ENCODE results near the gene AK6. TPM values are rescaled to one million over a fixed set of nuclear protein-coding genes. Genes with fewer than 3 reads are reported as not detected.

The AK6 gene
- 16.1 and 19.0 TPM in 2 replicates for total RNA-seq (2013; cell fraction: nucleolus; rRNA removed)
- total RNA-seq (2014; rRNA removed) (45.2 and 64.5 TPM in 2 replicates), total RNA-seq (2014; rRNA removed; fragmentation: Illumina TruSeq; extraction: Trizol) (62.6 and 64.5 TPM in 2 replicates), total RNA-seq (2021) (50.7 and 53.5 TPM in 2 replicates), polyA plus RNA-seq (2011; rRNA removed) (88.2 and 155 TPM in 2 replicates), polyA plus RNA-seq (2014; fragmentation: Illumina TruSeq; extraction: Trizol) (72.7 and 84.7 TPM in 2 replicates), polyA plus RNA-seq (2014; fragmentation: Nextera tagmentation; extraction: Ambion mirVana) (100 to 1,000 TPM; 396 to 446 TPM), polyA plus RNA-seq (2014; rRNA removed) (85.0 and 94.3 TPM in 2 replicates), polyA plus RNA-seq (2016; fragmentation: Nextera tagmentation; extraction: Ambion mirVana) (100 to 1,000 TPM; 254 to 271 TPM), polyA minus RNA-seq (2011; rRNA and poly(A)+ RNA removed) (7.7 and 17.6 TPM in 2 replicates), Bru-seq, nascent RNA (percentile 74 among the genes with signal in this experiment), BruChase-seq, experiment 1, labeled RNA remaining after a 6-hour chase (percentile 75 among the genes with signal in this experiment), BruChase-seq, experiment 2, labeled RNA remaining after a 2-hour chase (percentile 79 among the genes with signal in this experiment)
- 19.4 TPM for polyA plus RNA-seq (2011; ENCODE audit: low read depth)
- 15.1 and 15.4 TPM in 2 replicates for polyA plus RNA-seq (2011; cell fraction: cytosol; rRNA removed)
- polyA plus RNA-seq (2011; cell fraction: nucleus; rRNA removed), result 22.3 and 31.5 TPM in 2 replicates
- polyA plus RNA-seq (2012), result 66.5 and 73.9 TPM in 2 replicates
- 11.5 and 18.9 TPM in 2 replicates for polyA minus RNA-seq (2011; cell fraction: cytosol; rRNA and poly(A)+ RNA removed)
- 2.9 and 4.0 TPM in 2 replicates for polyA minus RNA-seq (2011; cell fraction: nucleus; rRNA and poly(A)+ RNA removed)
- long read RNA-seq, experiment 1, transcript AK6-201 (5 exons, 1,183 nt), result minor isoform, 7 of 58 reads
- long read RNA-seq, experiment 1, transcript AK6-202 (5 exons, 1,648 nt), result major isoform, 45 of 58 reads
- long read RNA-seq, experiment 1, partial matches to known transcripts, result 2 of 58 reads
- long read RNA-seq, experiment 1, other reads (novel, unspliced or antisense), result 3 of 58 reads
- long read RNA-seq, experiment 2, transcript AK6-202 (5 exons, 1,648 nt), result major isoform, 236 of 264 reads
- long read RNA-seq, experiment 2, transcript AK6-201 (5 exons, 1,183 nt), result minor isoform, 12 of 264 reads
- long read RNA-seq, experiment 2, partial matches to known transcripts, result 9 of 264 reads
- long read RNA-seq, experiment 2, other reads (novel, unspliced or antisense), result 7 of 264 reads

- peaks cover 94% of the 10 kb centered on the region for H3K79me2 ChIP-seq (ENCODE audit: control insufficient read depth, insufficient read depth, low read length)
- H2AFZ ChIP-seq (ENCODE audit: control insufficient read depth, low read depth, low read length), result peak within 1 kb of the TSS; percentile 96
- ChIA-PET SMC1A (ENCODE audit: uncharacterized antibody, unreplicated experiment) (interaction anchor here (1.2 to 1.9 kb wide), 3 partner anchors 9 to 276 kb away, joined by 3 to 5 read pairs (median 5); no protein-coding TSS in a partner anchor), RAD21 (ENCODE audit: unreplicated experiment) (interaction anchor here (0.7 kb wide), 1 partner anchor 17 kb away, joined by 3 read pairs; no protein-coding TSS in a partner anchor), POLR2A (interaction anchor here (0.5 to 1.4 kb wide), 4 partner anchors 32 to 135 kb away, joined by 3 to 5 read pairs (median 4); partner anchors contain the start of gene CDK7), CTCF (interaction anchor here (0.8 kb wide), 1 partner anchor 10 kb away, joined by 3 read pairs; no protein-coding TSS in a partner anchor)
- peak within 1 kb of the TSS; percentile 99 for H3K27ac ChIP-seq (ENCODE audit: control insufficient read depth, insufficient read depth)
- FAIRE-seq (peak; percentile 95), DNase-seq (ENCODE audit: low read depth, low spot score) (peak; percentile 76), ATAC-seq (peak; percentile 91)
- no peaks in the 10 kb centered on the region for H3K27me3 ChIP-seq (replicated peaks in 1 of 2; ENCODE audit: control insufficient read depth in 2 of 2, insufficient read depth in 2 of 2, low read length in 1 of 2)
- H3K9me3 ChIP-seq (replicated peaks; ENCODE audit: control insufficient read depth, insufficient read depth, low read length), result no peaks in the 10 kb centered on the region
- intact Hi-C loops (cut with micrococcal nuclease; ENCODE audit: unreplicated experiment), result loop anchor here (1.0 to 10.0 kb wide), 6 partner anchors 65 to 276 kb away; partner anchors contain the start of genes CCNB1, CDK7 and OCLN
- no peaks in the 10 kb centered on the region for H4K20me1 ChIP-seq (ENCODE audit: control insufficient read depth, insufficient read depth)
- peak within 1 kb of the TSS; percentile 87 for H3K4me2 ChIP-seq (ENCODE audit: control insufficient read depth, insufficient read depth)
- in situ Hi-C loops (cut with MboI), result no loop called here
- under 1% methylated on average over 65 of the region's 66 CpGs for WGBS (ENCODE audit: insufficient coverage, insufficient replicate concordance, low lambda C conversion rate, missing lambda C conversion rate)
- peak within 1 kb of the TSS; percentile 97 for H3K9ac ChIP-seq (ENCODE audit: control insufficient read depth, insufficient read depth, low read length)
- H3K36me3 ChIP-seq (ENCODE audit: control insufficient read depth in 2 of 2, insufficient read depth in 2 of 2, low read length in 1 of 2), result peaks cover 0 to 16% of the 10 kb centered on the region in 2 experiments; a peak in 2 of 4 replicates
- peaks cover 2% of the 10 kb centered on the region for H3K4me1 ChIP-seq (ENCODE audit: control insufficient read depth, insufficient read depth, low read length)
- no TSS peak for BruUV-seq (replicated peaks)
- H3K4me3 ChIP-seq, result peak within 1 kb of the TSS; percentile 93
- TF ChIP-seq MEF2B (IDR thresholded peaks at IDR 0.05; ENCODE audit: partially characterized antibody, poor library complexity, severe bottlenecking) (peak; percentile 66), NR2C1 (IDR thresholded peaks at IDR 0.05) (peak; percentile 88), RUNX3 (IDR thresholded peaks at IDR 0.05; ENCODE audit: low read length) (peak; percentile 53), BCL11A (IDR thresholded peaks at IDR 0.05; ENCODE audit: low read depth, low read length) (0 out of 2 replicates have a peak, but pooled peaks have one; percentile 21), DPF2 (IDR thresholded peaks at IDR 0.05) (peak; percentile 22; the same call in 1 of the 2 replicates), ESRRA (IDR thresholded peaks at IDR 0.05; ENCODE audit: low read length) (no peak), NFXL1 (IDR thresholded peaks at IDR 0.05; ENCODE audit: borderline replicate concordance) (no peak), HDGF (IDR thresholded peaks at IDR 0.05) (no peak), PML (IDR thresholded peaks at IDR 0.05; ENCODE audit: low read length) (peak; percentile 55; the same call in 1 of the 2 replicates), SMAD5 (IDR thresholded peaks at IDR 0.05; ENCODE audit: low read depth) (peak; percentile 90), CREB1 (IDR thresholded peaks at IDR 0.05; ENCODE audit: low read depth) (peak; percentile 84), TCF12 (IDR thresholded peaks at IDR 0.05; ENCODE audit: low read depth, low read length) (peak; percentile 40), RCOR1 (conservative IDR thresholded peaks at IDR 0.05; ENCODE audit: low read depth, low read length) (0 out of 2 replicates have a peak, but pooled peaks have one; percentile 31), NR2C2 (IDR thresholded peaks at IDR 0.05; ENCODE audit: borderline replicate concordance, control insufficient read depth, insufficient read length, low read depth) (no peak)
- TF ChIP-seq, protein P1, sequence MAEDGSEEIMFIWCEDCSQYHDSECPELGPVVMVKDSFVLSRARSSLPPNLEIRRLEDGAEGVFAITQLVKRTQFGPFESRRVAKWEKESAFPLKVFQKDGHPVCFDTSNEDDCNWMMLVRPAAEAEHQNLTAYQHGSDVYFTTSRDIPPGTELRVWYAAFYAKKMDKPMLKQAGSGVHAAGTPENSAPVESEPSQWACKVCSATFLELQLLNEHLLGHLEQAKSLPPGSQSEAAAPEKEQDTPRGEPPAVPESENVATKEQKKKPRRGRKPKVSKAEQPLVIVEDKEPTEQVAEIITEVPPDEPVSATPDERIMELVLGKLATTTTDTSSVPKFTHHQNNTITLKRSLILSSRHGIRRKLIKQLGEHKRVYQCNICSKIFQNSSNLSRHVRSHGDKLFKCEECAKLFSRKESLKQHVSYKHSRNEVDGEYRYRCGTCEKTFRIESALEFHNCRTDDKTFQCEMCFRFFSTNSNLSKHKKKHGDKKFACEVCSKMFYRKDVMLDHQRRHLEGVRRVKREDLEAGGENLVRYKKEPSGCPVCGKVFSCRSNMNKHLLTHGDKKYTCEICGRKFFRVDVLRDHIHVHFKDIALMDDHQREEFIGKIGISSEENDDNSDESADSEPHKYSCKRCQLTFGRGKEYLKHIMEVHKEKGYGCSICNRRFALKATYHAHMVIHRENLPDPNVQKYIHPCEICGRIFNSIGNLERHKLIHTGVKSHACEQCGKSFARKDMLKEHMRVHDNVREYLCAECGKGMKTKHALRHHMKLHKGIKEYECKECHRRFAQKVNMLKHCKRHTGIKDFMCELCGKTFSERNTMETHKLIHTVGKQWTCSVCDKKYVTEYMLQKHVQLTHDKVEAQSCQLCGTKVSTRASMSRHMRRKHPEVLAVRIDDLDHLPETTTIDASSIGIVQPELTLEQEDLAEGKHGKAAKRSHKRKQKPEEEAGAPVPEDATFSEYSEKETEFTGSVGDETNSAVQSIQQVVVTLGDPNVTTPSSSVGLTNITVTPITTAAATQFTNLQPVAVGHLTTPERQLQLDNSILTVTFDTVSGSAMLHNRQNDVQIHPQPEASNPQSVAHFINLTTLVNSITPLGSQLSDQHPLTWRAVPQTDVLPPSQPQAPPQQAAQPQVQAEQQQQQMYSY (CRISPR knock-in tag; IDR thresholded peaks at IDR 0.05), result no peak
Measured at GRCh38 chr5:69369340-69370121, at the start of gene AK6, which contains the start of the genes RAD17 and TAF9. TSS of gene AK6 (minus strand) at chr5:69369520. CDS start at chr5:69369490, 30 bp downstream. TSS of gene RAD17 (plus strand) at chr5:69369818. CDS start at chr5:69372209, 2,391 bp downstream. TSS of gene TAF9 (minus strand) at chr5:69369520. CDS start at chr5:69365737, 3,783 bp downstream.

All from GM12878 (cell line).